HG02610 (cell line): ENCODE data around the gene TMEM135.

Source experiments
- ATAC-seq: cut with Tn5 transposase; IDR thresholded peaks from one replicate; pipeline ENCODE4 v1.9.1; 2021; ENCODE audit warnings: mild to moderate bottlenecking, moderate library complexity; ENCODE audit not compliant: unreplicated experiment

TMEM135 gene

GRCh38 chr11:87298155-87298554, 260.4 kb downstream of the TMEM135 start:
- no peak for ATAC-seq

- ATAC-seq: no peak
These were observed 261.3 kb downstream of the TMEM135 start for GRCh38 chr11:87299041-87299481.

- peak; percentile 51 for ATAC-seq
These were observed 263.1 kb downstream of the TMEM135 start for GRCh38 chr11:87300640-87301380.

- no peak for ATAC-seq
These were observed 264.2 kb downstream of the TMEM135 start for GRCh38 chr11:87301785-87302540.

- no peak for ATAC-seq
These were observed 266.7 kb downstream of the TMEM135 start for GRCh38 chr11:87304412-87304811.

- ATAC-seq: no peak
These were observed 268.6 kb downstream of the TMEM135 start for GRCh38 chr11:87306262-87306851.

- no peak for ATAC-seq
These were observed 269.4 kb downstream of the TMEM135 start for GRCh38 chr11:87307101-87307500.

- no peak for ATAC-seq
These were observed 277.5 kb downstream of the TMEM135 start for GRCh38 chr11:87315229-87315628.

GRCh38 chr11:87316491-87316890, 278.8 kb downstream of the TMEM135 start:
- no peak for ATAC-seq

- ATAC-seq: no peak
These were observed 279.7 kb downstream of the TMEM135 start for GRCh38 chr11:87317441-87317840.

- no peak for ATAC-seq
These were observed 282.4 kb downstream of the TMEM135 start for GRCh38 chr11:87320123-87320522.

GRCh38 chr11:87322568-87322967, 284.8 kb downstream of the TMEM135 start:
- ATAC-seq: no peak

- no peak for ATAC-seq
These were observed 286.2 kb downstream of the TMEM135 start for GRCh38 chr11:87323899-87324298.

GRCh38 chr11:87324817-87325489, 287.2 kb downstream of the TMEM135 start:
- peak; percentile 51 for ATAC-seq

- no peak for ATAC-seq
These were observed 287.7 kb downstream of the TMEM135 start for GRCh38 chr11:87325490-87325872.

GRCh38 chr11:87326594-87326993, 288.9 kb downstream of the TMEM135 start:
- ATAC-seq: no peak

GRCh38 chr11:87329172-87329571, 291.4 kb downstream of the TMEM135 start:
- ATAC-seq: no peak

- ATAC-seq: no peak
These were observed 292.5 kb downstream of the TMEM135 start for GRCh38 chr11:87330187-87330601.

GRCh38 chr11:87331273-87331672, 293.5 kb downstream of the TMEM135 start:
- no peak for ATAC-seq

- no peak for ATAC-seq
These were observed 300.4 kb downstream of the TMEM135 start for GRCh38 chr11:87338046-87338639.

GRCh38 chr11:87339416-87339815, 301.7 kb downstream of the TMEM135 start:
- ATAC-seq: no peak
